ENCODE results near the gene THBS3.

THBS3 gene

GRCh38 chr1:155172732-155173477 lies 34.8 kb downstream of the THBS3 start, which contains the start of gene KRTCAP2:
Gene KRTCAP2 (minus strand): TSS chr1:155173304. CDS start chr1:155173224, 80 bp downstream.
- Histone ChIP-seq H3K27me3 (no peaks in the 10 kb centered on the region), H3K4me3 (ENCODE audit: low read depth, low read length) (peak within 1 kb of the TSS; percentile 90), H3K36me3 (peaks cover 14% of the 10 kb centered on the region), H3K9me3 (no peaks in the 10 kb centered on the region), H3K4me1 (peaks cover 14% of the 10 kb centered on the region)
- DNase-seq: peak; percentile 95
- peak; percentile 94 for TF ChIP-seq CTCF (IDR thresholded peaks at IDR 0.05; ENCODE audit: low read depth, low read length)

- no peaks in the 10 kb centered on the region for H3K9me3 ChIP-seq
- peaks cover 14% of the 10 kb centered on the region for H3K4me1 ChIP-seq
- H3K27me3 ChIP-seq: no peaks in the 10 kb centered on the region
- H3K36me3 ChIP-seq: peaks cover 5% of the 10 kb centered on the region
- peak overlapping the region; percentile 90 for H3K4me3 ChIP-seq (ENCODE audit: low read depth, low read length)
- TF ChIP-seq CTCF (IDR thresholded peaks at IDR 0.05; ENCODE audit: low read depth, low read length): no peak
- no peak for DNase-seq
Observed at GRCh38 chr1:155171836-155172731, 35.6 kb downstream of the THBS3 start.

- DNase-seq: no peak
- TF ChIP-seq CTCF (IDR thresholded peaks at IDR 0.05; ENCODE audit: low read depth, low read length): no peak
- peaks cover 13% of the 10 kb centered on the region for H3K4me1 ChIP-seq
- no peaks in the 10 kb centered on the region for H3K9me3 ChIP-seq
- H3K4me3 ChIP-seq (ENCODE audit: low read depth, low read length): no peak overlapping the region
- H3K27me3 ChIP-seq: no peaks in the 10 kb centered on the region
- H3K36me3 ChIP-seq: no peaks in the 10 kb centered on the region
Observed at GRCh38 chr1:155170806-155171205, 36.9 kb downstream of the THBS3 start.

- no peak for TF ChIP-seq CTCF (IDR thresholded peaks at IDR 0.05; ENCODE audit: low read depth, low read length)
- DNase-seq: no peak
Observed at GRCh38 chr1:155170101-155170785, 37.5 kb downstream of the THBS3 start.

GRCh38 chr1:155169541-155169940 lies 38.2 kb downstream of the THBS3 start:
- TF ChIP-seq CTCF (IDR thresholded peaks at IDR 0.05; ENCODE audit: low read depth, low read length): no peak
- no peaks in the 10 kb centered on the region for H3K9me3 ChIP-seq
- peaks cover 2% of the 10 kb centered on the region for H3K4me1 ChIP-seq
- H3K36me3 ChIP-seq: no peaks in the 10 kb centered on the region
- DNase-seq: no peak
- H3K4me3 ChIP-seq (ENCODE audit: low read depth, low read length): no peak overlapping the region
- no peaks in the 10 kb centered on the region for H3K27me3 ChIP-seq

More at GRCh38 chr1:155170101-155170785, 37.5 kb downstream of the THBS3 start:
- peaks cover 8% of the 10 kb centered on the region for H3K4me1 ChIP-seq
- no peaks in the 10 kb centered on the region for H3K9me3 ChIP-seq
- H3K27me3 ChIP-seq: no peaks in the 10 kb centered on the region
- H3K4me3 ChIP-seq (ENCODE audit: low read depth, low read length): no peak overlapping the region
- no peaks in the 10 kb centered on the region for H3K36me3 ChIP-seq
